Gastroesophageal sphincter (tissue), 4 donors: Measurements from ENCODE around the gene MYO1B. TPM values are rescaled to one million over a fixed set of nuclear protein-coding genes. Genes with fewer than 3 reads are reported as not detected.

Source experiments
- ATAC-seq: fragments of 150-250 bp; one replicate; pipeline ENCODE4 v1.9.1; 2016; ENCODE audit warnings: mild to moderate bottlenecking, moderate library complexity
- H3K27ac ChIP-seq, 4 donors: fragments of 200-600 bp; sonication (generic) in 3 of 4; 1 replicate in 3 of 4; 2 replicates in 1 of 4; pipeline ENCODE4 v1.5.1; 2016 to 2019
- H3K27me3 ChIP-seq: fragments of 200-600 bp; sonication (generic); one replicate; pipeline ENCODE4 v1.5.1; 2019
- H3K36me3 ChIP-seq, 2 donors: fragments of 200-600 bp; sonication (generic); one replicate each; pipeline ENCODE4 v1.5.1; 2019; ENCODE audit warnings: control low read depth in 1 of 2
- H3K4me1 ChIP-seq, 3 donors: fragments of 200-600 bp; sonication (generic); 1 replicate in 2 of 3; 2 replicates in 1 of 3; pipeline ENCODE4 v1.5.1; 2016 to 2019; ENCODE audit warnings: control low read depth in 2 of 3
- H3K4me3 ChIP-seq, 2 donors: fragments of 200-600 bp; sonication (generic); one replicate each; pipeline ENCODE4 v1.5.1; 2019; ENCODE audit warnings: mild to moderate bottlenecking in 1 of 2, moderate library complexity in 1 of 2
- H3K9me3 ChIP-seq, 3 donors: fragments of 200-600 bp; sonication (generic); one replicate each; pipeline ENCODE4 v1.5.1; 2017 to 2019; ENCODE audit warnings: control low read depth in 2 of 3
- EP300 ChIP-seq: sonication (generic); formaldehyde crosslinking; IDR thresholded peaks from one replicate; pipeline ENCODE4 v1.6.1; 2017; ENCODE audit warnings: antibody characterized with exemption, mild to moderate bottlenecking
- POLR2A ChIP-seq, 2 donors: fragments of 450-650 bp; IDR thresholded peaks; one replicate each; pipeline ENCODE4 v1.6.1; 2017; ENCODE audit warnings: antibody characterized with exemption in 2 of 2, mild to moderate bottlenecking in 2 of 2, moderate library complexity in 1 of 2
- POLR2AphosphoS5 ChIP-seq: sonication (generic); formaldehyde crosslinking; IDR thresholded peaks from one replicate; pipeline ENCODE4 v1.6.1; 2017; ENCODE audit warnings: antibody characterized with exemption
- WGBS, 2 donors: methylation state at CpG; one replicate each; pipeline ENCODE4 v1.1.5; 2018; ENCODE audit warnings: low coverage in 1 of 2; 5-methylcytosine and 5-hydroxymethylcytosine counted together
- total RNA-seq, 4 donors: library from RNA; depleted of rRNA; stranded (reverse); fragments of >200 nt; gene quantifications; one replicate each; pipeline ENCODE4 v1.1.0, GENCODE V29; 2016
- TF ChIP-seq, protein P1 (sequence below), 4 experiments: fragments of 200-600 bp in 2 of 4; fragments of 450-650 bp in 2 of 4; sonication (generic) in 1 of 4; IDR thresholded peaks; one replicate each; pipeline ENCODE4 v1.5.1; 2017 to 2019; ENCODE audit warnings: antibody characterized with exemption in 4 of 4, mild to moderate bottlenecking in 2 of 4, moderate library complexity in 2 of 4

MYO1B gene
- total RNA-seq, 4 donors from 2014 or later: 17.3 to 45.0 (median 21.0) TPM

DNA sequence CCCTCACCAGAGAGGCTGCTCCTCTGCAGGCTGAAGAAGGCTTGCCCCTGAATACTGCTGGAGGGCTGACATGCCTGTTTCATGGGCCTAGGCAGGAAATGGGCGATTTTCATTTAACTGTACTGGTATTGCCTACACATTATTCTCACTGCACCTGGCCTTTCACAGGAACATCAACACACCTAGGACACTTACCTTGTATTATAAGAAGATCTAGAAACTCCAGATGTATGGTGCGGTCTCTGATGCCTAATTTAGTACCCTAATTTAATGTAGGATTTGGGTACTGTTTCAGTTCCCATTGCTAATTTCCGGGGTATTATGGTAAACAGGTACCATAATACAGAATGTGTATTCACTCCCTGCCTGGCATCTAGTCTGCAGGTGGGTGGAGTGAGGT lies 146.0 kb downstream of the MYO1B start:
- H3K36me3 ChIP-seq: peaks cover 0 to 34% of the 10 kb centered on the region in 2 donors
- no peak for ATAC-seq
- H3K27ac ChIP-seq: no peak overlapping the region
- H3K4me3 ChIP-seq: no peak overlapping the region
- no peaks in the 10 kb centered on the region for H3K27me3 ChIP-seq
- 80 to 100% methylated on average over 2 to 3 of the region's 3 CpGs for WGBS, 2 donors
- TF ChIP-seq POLR2A (IDR thresholded peaks at IDR 0.05) (no peak), EP300 (no peak), POLR2AphosphoS5 (no peak)
- TF ChIP-seq, protein P1, sequence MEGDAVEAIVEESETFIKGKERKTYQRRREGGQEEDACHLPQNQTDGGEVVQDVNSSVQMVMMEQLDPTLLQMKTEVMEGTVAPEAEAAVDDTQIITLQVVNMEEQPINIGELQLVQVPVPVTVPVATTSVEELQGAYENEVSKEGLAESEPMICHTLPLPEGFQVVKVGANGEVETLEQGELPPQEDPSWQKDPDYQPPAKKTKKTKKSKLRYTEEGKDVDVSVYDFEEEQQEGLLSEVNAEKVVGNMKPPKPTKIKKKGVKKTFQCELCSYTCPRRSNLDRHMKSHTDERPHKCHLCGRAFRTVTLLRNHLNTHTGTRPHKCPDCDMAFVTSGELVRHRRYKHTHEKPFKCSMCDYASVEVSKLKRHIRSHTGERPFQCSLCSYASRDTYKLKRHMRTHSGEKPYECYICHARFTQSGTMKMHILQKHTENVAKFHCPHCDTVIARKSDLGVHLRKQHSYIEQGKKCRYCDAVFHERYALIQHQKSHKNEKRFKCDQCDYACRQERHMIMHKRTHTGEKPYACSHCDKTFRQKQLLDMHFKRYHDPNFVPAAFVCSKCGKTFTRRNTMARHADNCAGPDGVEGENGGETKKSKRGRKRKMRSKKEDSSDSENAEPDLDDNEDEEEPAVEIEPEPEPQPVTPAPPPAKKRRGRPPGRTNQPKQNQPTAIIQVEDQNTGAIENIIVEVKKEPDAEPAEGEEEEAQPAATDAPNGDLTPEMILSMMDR (IDR thresholded peaks at IDR 0.05): no peak
- H3K4me1 ChIP-seq: no peaks in the 10 kb centered on the region
- H3K9me3 ChIP-seq: no peaks in the 10 kb centered on the region

DNA sequence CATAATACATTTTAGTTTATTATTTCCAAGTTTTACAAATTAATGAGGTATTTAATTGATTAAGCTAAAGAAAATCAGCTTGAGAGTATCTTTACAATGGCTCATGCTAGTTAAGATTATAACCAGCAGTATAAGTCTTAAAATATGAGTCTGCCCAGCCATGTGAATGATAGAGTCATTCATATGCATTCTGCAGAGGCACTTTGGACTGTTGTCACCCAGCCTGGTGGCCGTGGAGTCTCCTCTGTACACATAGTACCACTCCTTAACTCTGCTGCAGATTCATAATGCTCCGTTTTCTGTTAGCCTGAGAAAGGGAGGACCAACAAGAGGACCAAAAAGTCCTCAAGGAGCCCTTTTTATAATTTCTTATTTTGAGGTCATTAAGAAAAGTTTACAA lies 148.8 kb downstream of the MYO1B start:
- Histone ChIP-seq H3K36me3 (peaks cover 0 to 29% of the 10 kb centered on the region in 2 donors), H3K27ac (no peak overlapping the region), H3K4me3 (no peak overlapping the region), H3K9me3 (no peaks in the 10 kb centered on the region), H3K4me1 (no peaks in the 10 kb centered on the region), H3K27me3 (no peaks in the 10 kb centered on the region)
- 60 to 80% methylated on average over 2 of the region's 2 CpGs for WGBS, 2 donors
- no peak for TF ChIP-seq POLR2A (IDR thresholded peaks at IDR 0.05)
- TF ChIP-seq EP300: no peak
- no peak for TF ChIP-seq POLR2AphosphoS5
- TF ChIP-seq, protein P1 (IDR thresholded peaks at IDR 0.05): no peak
- no peak for ATAC-seq

DNA sequence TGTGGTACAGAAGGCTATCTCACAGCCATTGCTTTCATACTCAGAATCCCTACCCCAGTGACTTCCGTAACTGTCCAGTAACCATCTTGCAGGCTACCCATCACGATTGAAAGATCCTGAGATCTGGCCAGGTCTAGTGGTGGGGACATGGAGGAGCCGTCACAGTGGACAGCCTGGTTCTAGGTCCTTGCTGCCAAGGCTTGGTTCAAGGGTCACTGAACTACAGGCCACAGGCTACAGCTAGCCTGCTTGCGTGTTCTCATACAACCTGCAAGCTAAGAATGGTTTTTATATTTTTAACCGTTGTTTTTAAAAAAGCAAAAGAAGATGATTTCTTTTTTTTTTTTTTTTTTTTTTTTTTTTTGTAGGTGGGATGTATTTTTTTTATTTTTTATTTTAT lies 151.6 kb downstream of the MYO1B start:
- no peaks in the 10 kb centered on the region for H3K4me1 ChIP-seq
- WGBS, 2 donors: 82 to 95% methylated on average over 3 to 4 of the region's 5 CpGs
- ATAC-seq: no peak
- TF ChIP-seq, protein P1 (IDR thresholded peaks at IDR 0.05): no peak
- TF ChIP-seq EP300: no peak
- TF ChIP-seq POLR2A (IDR thresholded peaks at IDR 0.05): no peak
- TF ChIP-seq POLR2AphosphoS5: no peak
- H3K4me3 ChIP-seq: no peak overlapping the region
- H3K36me3 ChIP-seq: peaks cover 0 to 27% of the 10 kb centered on the region in 2 donors
- no peak overlapping the region for H3K27ac ChIP-seq
- no peaks in the 10 kb centered on the region for H3K27me3 ChIP-seq
- H3K9me3 ChIP-seq: no peaks in the 10 kb centered on the region

DNA sequence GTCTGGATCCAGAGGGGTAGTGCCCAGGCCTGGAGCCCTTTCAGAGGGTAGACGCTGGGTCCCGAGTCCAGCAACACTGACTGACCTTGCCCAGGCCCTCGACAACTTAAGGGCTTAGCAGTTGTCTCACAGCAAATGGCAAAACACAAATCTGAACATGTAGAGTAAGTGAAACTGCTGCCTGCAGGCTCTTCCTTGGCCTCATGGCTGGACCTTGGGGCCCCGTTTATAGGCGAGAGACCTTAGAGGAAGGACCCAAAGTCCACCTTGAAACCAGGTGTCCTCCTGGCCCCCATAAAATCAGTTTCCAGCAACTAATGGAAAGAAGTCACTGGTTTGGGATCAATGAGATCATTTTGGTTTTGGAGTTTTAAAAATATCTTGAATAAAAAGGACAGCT lies 154.4 kb downstream of the MYO1B start:
- no peaks in the 10 kb centered on the region for H3K27me3 ChIP-seq
- no peak for TF ChIP-seq EP300
- TF ChIP-seq, protein P1 (IDR thresholded peaks at IDR 0.05): no peak
- no peak for TF ChIP-seq POLR2A (IDR thresholded peaks at IDR 0.05)
- no peak for TF ChIP-seq POLR2AphosphoS5
- H3K27ac ChIP-seq: no peak overlapping the region
- H3K9me3 ChIP-seq: no peaks in the 10 kb centered on the region
- no peaks in the 10 kb centered on the region for H3K4me1 ChIP-seq
- peaks cover 0 to 16% of the 10 kb centered on the region in 2 donors for H3K36me3 ChIP-seq
- 76% methylated on average over 2 of the region's 5 CpGs; no CpG with 5 or more reads in 1 of the 2 donors for WGBS, 2 donors
- ATAC-seq: no peak
- H3K4me3 ChIP-seq: no peak overlapping the region

DNA sequence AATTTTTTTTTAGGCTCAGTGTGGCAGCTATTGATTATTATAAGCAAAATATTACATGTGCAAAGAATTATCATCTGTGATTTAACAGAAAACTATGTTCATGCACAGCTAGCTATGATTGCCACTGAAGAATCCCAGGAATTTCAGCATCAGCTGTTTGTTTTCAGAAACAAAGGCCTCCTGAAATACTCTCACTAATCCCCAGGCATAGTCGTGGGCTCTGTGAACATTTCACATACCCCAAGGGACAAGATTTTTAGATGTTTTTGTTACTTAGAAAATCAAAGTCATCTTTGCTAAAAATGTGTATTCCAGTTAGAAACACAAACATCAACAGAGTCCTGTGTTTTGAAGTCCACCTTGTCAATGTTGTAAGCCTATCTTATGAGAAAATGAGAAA lies 156.1 kb downstream of the MYO1B start:
- H3K4me1 ChIP-seq: no peaks in the 10 kb centered on the region
- no peak for ATAC-seq
- no peaks in the 10 kb centered on the region for H3K27me3 ChIP-seq
- WGBS, 2 donors: 11 to 15% methylated on average over 1 of the region's 1 CpG
- H3K9me3 ChIP-seq: no peaks in the 10 kb centered on the region
- H3K36me3 ChIP-seq: peaks cover 0 to 9% of the 10 kb centered on the region in 2 donors
- no peak overlapping the region for H3K27ac ChIP-seq
- TF ChIP-seq POLR2AphosphoS5 (no peak), EP300 (no peak), POLR2A (IDR thresholded peaks at IDR 0.05) (no peak)
- TF ChIP-seq, protein P1 (IDR thresholded peaks at IDR 0.05): no peak
- no peak overlapping the region for H3K4me3 ChIP-seq
